Measurements from ENCODE around the gene CPD.
"Not testable (repeated sequence)": the region's sequence is repeated elsewhere in the genome, so short reads cannot be mapped to it uniquely, and the experiment has no call there.

CPD gene

DNA sequence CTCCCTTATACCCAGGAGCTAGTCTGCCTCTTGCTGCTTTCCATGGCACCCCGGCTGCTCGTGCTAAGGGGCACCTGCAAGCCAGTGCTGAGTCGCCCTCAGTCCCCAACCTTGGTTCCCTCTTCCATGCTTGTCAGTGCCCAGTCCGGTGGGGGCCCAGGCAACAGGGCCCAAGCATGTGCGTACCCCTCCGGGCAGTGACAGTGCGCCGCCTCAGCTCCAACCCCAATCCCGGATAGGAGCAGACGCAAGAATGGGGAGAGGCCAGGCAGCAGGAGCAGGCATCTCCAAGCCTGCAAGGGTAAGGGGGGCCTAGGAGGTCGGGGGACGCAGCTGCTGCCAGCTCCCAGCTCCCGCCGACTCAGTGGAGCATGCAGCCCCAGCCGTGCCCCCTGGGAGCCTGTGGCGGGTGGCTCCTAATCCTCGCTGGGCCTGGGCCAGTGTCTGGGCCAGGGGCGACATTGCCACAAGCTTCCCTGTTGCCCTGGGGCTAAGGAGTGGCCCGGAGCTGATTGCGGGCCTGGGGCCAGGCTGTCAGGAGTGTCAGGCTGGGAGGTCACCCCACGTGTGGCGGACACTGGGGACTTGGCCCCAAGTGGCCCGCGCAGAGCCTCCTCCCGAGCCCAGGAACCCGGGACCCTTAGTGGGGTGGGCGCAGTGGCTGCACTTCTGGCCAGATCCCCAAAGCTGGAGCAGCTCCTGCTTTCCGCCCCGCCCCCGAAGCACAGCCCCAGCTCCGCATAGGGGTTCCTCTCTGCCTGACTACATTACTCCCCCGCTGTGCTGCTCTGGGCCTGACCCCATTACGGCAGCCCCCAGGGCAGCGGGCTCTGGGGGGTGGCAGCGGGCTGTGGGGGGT is 9.8 kb downstream of the CPD start:
- DNase-seq: no peak

DNA sequence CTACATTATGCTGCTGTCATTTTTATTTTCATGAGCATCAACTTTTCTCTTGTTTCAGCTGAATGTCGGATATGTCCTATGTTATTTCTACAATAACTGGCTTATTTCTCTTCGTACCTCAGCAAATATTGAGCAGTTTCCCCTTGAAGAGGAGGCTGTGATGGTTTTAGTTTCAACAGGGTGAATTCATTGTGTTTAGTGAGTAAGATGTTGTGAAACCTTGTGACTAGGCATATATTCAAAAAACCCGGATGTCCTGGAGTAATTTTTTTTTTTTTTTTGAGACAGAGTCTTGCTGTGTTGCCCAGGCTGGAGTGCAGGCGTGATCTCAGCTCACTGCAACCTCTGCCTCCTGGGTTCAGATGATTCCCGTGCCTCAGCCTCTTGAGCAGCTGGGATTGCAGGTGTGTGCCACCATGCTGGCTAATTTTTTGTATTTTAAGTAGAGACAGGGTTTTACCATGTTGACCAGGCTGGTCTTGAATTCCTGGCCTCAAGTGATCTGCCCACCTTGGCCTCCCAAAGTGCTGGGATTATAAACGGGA is 11.1 kb downstream of the CPD start:
- DNase-seq: no peak

DNA sequence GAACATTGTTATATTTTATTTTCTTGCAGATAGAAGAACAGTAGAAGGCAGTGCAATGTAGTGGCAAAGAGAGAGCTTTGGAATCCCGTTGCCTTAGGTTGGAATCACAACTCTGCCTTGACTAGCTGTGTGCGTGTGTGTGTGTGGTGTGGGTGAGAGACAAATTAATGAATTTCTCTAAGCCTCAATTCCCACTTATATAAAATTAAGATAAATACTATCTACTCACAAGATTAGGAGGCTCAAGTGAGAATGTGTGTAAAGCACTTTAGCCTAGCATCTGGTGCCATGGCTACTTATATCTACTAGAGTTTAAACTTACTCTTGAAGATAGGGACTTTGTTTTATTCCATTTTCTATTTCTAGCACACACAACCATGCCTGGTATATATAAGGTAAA is 12.8 kb downstream of the CPD start:
- no peak for DNase-seq

DNA sequence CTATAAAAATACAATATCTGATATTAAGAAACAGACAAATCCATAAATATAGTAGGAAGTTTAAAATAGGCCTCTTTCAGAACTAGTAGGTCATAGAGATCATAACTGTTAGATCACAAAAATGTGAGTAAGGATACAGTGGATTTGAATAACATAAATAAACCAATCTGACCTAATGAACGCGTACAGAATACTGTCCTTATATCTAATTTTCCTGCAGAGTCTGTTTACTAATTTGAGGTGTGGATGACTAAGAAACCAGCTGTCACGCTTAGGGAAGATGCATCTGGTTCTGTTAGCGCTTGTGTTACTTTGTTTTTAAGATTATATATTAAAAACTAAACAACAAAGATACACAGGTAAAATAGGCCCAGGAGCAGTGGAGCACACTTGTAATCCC is 14.8 kb downstream of the CPD start:
- no peak for DNase-seq

DNA sequence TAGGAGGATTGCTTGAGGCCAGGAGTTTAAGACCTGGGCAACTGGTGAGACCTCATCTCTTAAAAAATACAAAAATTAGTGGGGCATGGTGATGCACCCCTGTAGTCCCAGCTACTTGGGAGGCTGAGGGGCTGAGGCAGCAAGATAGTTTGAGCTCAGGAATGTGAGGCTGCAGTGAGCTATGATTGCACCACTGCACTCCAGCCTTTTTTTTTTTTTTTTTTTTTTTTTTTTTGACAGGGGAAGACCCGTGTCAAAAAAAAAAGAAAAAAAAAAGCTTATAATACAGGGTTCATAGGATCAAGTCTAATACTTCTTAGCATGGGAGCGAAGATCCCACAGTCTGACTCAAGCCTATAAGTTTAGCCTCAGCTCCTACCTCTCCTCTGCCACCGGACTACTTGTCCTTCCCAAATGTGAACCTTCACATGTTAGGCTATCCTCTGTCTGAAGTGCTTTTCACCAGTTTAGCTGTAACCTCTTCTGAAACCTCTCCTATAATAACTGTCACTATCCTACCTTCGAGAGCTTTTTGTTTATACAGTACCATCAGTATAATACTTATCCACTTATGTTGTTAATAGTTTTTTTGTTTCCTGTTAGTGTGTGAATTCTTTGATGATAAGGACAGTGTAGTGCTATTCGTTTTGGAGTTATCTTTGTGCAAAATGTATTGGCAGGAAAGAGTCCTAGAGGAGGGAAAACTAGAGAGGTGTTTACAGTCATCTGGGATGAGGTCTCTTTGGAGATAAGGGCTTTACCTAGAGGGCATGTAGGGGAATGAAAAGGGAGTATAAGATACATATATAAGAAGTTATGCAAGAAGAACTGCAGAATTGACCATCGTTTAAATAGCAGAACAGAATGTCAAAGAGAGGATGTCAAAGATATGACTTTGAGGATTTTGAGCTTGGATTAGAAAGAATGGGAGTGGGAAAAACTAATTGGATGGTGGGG is 15.5 kb downstream of the CPD start:
- no peak for DNase-seq

DNA sequence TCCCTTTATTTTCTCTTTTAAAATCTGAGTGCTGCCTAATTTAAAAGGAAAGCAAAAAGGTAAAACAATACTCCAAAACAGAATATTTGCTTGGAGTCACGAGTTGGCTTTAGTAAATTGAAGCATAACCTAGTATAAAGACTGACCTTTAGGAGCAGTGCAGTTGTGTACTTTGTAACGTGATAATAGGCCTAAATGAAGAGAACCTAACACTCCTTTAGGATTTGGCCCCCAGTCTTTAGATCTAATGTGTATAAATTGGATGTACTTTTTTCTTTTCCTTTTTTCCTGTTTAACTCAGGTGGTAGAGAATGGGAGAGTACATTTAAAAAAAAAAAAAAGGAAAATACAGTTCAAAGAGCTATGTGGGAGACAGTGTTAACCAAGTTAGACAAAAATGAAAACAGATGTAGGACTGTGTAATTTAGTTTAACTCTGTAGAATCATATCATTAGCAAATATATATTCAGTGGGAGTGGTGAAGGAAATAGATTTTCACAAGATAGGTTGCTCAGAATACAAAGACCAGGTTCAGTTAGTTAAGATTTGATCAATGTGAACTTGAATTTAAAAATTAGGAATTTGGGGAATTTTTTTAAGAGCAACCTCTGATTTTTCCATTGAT is 16.8 kb downstream of the CPD start:
- DNase-seq: no peak

DNA sequence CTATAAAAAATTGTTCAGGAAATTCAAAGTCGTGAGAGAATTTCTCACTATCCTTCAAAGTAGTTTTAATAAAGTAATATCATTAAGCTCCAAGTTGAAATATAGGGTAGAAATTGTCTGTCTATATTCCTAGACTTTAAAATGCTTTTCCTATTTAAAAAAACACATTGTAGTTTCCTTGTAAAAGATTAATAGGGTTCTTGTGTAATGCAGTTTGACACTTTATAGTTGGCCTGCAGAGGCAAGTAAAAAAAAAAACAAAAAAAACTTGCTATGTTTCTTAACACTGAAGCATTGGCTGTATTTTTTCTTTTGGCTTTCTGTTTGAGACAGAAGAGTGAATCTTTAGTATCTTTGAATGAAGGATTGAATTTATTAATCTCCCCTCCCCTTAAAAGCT is 17.4 kb downstream of the CPD start:
- DNase-seq: no peak

DNA sequence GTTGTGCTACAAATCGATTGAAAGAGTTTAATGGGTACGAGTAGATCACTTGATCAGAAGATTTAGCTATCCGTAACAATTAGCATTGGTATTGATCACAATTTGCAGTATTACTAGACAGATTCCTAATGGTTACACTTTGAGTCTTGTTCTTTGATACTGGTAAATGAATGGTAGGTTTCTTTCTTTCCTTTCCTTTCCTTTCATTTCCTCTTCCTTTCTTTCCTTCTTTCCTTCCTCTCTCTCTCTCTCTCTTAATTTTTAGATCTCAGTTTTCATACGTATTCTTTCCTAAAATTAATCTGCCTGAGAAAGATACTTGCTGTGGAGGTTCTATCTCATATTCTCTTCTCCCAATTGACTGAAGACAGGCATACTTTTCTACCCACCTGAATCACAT is 17.9 kb downstream of the CPD start:
- no peak for DNase-seq

- no peak for DNase-seq
Measured at GRCh38 chr17:30398328-30399041, 19.8 kb downstream of the CPD start.

DNA sequence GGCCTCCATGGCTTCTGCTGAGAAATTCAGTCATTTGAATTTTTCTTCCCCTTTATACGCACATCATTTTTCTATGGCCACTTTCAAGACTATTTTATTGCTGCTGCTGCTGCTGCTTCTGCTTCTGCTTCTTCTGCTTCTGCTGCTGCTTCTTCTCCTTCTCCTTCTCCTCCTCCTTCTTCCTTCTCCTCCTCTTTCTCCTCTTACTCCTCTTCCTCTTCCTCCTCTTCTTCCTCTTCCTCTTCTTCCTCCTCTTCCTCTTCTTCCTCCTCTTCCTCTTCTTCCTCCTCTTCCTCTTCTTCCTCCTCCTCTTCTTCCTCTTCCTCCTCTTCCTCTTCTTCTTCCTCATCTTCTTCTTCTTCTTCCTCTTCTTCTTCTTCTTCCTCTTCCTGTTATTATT is 22.4 kb downstream of the CPD start:
- DNase-seq: no peak

- DNase-seq: no peak
Measured at GRCh38 chr17:30405161-30405560, 26.4 kb downstream of the CPD start.

GRCh38 chr17:30410627-30411026 is 31.9 kb downstream of the CPD start:
- DNase-seq: not testable (repeated sequence)

GRCh38 chr17:30412008-30412496 is 33.3 kb downstream of the CPD start:
- not testable (repeated sequence) for DNase-seq

DNA sequence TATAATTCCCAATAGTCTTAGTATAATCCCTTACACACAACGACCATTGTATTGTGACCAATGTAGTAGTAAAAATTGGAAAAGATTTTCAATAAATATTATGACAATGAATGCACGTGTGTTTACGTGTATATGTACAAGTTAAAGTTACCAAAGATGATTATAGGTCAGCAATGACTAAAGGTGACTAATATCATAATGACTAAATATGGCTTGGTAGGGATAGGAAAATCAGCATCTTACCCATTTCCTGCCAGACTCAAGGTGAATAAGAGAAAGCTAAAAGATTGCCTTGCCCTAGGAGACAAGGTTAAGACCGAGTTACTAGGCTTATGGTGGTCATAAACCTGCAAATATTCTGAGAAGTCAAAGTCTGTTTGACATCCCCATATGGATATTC is 34.4 kb downstream of the CPD start:
- no peak for DNase-seq

GRCh38 chr17:30414486-30414885 is 35.8 kb downstream of the CPD start:
- DNase-seq: no peak

DNA sequence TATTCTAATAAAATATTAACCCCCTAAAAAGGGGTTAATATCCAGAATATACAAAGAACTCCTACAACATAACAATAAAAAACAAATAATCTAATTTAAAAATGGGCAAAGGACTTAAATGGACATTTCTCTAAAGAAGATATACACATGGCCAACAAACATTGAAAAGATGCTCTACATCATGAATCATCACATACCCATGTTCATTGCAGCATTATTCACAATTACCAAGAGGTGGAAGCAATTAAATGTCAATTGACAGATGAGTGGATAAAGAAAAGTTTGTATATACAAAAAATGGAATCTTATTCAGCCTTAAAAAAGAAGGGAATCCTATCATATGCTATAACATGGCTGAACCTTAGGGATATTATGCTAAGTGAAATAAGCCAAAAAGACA is 36.8 kb downstream of the CPD start:
- no peak for DNase-seq

DNA sequence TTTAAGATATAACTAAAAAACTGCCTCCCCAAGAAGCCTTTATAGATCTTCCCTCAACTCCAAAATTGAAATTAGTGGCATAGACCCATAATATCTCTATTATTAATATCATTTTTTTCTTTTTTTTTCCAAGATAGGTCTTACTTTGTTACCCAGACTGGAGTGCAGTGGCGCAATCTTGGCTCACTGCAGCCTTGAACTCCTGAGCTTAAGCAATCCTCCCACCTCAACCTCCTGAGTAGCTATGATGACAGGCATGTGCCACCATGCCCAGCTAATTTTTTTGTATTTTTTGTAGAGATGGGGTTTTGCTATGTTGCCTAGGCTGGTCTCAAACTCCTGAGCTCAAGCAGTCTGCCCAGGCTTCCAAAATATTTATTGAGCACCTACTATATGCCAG is 39.3 kb downstream of the CPD start:
- not testable (repeated sequence) for DNase-seq

GRCh38 chr17:30421592-30421991 is 42.9 kb downstream of the CPD start:
- DNase-seq: no peak

DNA sequence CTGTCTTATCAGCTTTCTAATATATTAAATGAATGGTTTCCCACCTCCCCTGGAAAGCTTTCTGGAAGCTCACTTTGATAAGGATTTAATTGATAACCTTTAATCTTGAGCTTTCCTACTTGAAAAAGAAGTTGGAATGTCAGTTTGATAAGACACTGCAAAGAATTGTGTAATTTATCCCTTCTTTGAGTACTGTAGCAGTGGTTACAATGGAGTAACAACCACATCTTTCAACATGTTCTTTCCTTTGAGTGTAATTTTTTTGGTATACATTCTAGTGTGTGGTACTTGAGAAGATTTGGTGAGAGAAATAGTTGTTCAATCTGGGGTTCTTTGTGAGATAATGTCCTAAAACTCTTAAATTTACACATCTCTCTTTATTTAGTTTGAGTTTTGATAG is 43.4 kb downstream of the CPD start:
- no peak for DNase-seq

- DNase-seq: no peak
Measured at GRCh38 chr17:30424471-30424870, 45.7 kb downstream of the CPD start.

DNA sequence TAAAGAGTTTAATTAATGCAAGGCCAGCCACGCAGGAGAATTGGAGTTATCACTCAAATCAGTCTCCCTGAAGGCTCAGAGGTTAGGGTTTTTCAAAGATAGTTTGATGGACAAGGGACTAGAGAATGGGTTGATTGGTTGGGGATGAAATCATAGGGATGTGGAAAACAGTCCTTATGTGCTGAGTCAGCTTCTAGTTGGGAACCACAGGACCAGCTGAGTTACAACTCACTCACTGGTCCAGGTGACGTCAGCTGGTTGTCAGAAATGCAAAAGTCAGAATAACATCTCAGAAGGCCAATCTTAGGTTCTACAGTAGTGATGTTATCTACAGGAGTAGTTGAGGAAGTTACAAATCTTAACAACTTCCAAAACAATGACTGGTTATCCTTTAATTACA is 47.6 kb downstream of the CPD start:
- no peak for DNase-seq

DNA sequence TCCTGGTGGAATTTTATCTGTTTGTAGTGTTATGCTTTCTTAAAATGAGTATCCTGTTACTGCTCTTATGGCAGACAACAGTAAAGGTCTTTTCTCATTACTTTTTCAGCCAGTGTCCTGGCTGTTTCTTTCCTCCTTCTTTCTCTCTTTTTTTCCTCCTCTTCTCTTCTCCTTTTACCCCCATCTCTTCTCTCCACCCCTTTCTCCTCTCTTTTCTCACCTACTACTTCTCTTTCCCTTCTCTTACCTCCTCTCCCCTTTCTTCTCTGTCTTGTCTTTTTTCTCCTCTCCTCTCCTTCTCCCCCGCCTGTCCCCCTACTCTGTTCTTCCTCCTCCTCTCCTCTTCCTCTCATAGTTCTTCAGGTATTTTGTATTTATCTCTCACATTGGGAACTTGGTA is 48.9 kb downstream of the CPD start:
- no peak for DNase-seq

All from effector CD4-positive, alpha-beta T cell (primary cell).